ENCODE data around the gene CCNY. TPM values are rescaled to one million over a fixed set of nuclear protein-coding genes. Genes with fewer than 3 reads are reported as not detected.

The CCNY gene
- total RNA-seq, 4 donors from 2014 or later = 23.9 to 68.1 (median 39.5) TPM

GRCh38 chr10:35470248-35470924 lies 134.1 kb downstream of the CCNY start:
- DNase-seq = no peak
- Histone ChIP-seq H3K27me3 (no peaks in the 10 kb centered on the region), H3K27ac (peak overlapping the region in 3 of 4 donors; percentile 13 to 47 (median 25)), H3K4me3 (no peak overlapping the region), H3K4me1 (peaks cover 42 to 52% of the 10 kb centered on the region in 2 donors), H3K9me3 (no peaks in the 10 kb centered on the region), H3K36me3 (no peaks in the 10 kb centered on the region)
- intact Hi-C loops (cut with DNase I; ENCODE audit: low total_unique reads) (no loop called here), in situ Hi-C loops (cut with MboI; ENCODE audit: low sequenced_read_pairs in 4 of 4) (no loop called here)
- ATAC-seq = peak; percentile 40 to 51
- TF ChIP-seq CTCF (IDR thresholded peaks at IDR 0.05 in 4 of 5, conservative IDR thresholded peaks at IDR 0.05 in 1 of 5) = no peak
- TF ChIP-seq POLR2A (IDR thresholded peaks at IDR 0.05) = no peak

- H3K27ac ChIP-seq = peak overlapping the region in 3 of 4 donors; percentile 13 to 47 (median 25)
These were observed 134.6 kb downstream of the CCNY start for GRCh38 chr10:35470925-35471315.

GRCh38 chr10:35471435-35471834 lies 135.1 kb downstream of the CCNY start:
- H3K4me3 ChIP-seq = no peak overlapping the region
- DNase-seq (no peak), ATAC-seq (no peak)
- intact Hi-C loops (cut with DNase I; ENCODE audit: low total_unique reads) = no loop called here
- no peaks in the 10 kb centered on the region for H3K9me3 ChIP-seq
- peak overlapping the region in 3 of 4 donors; percentile 13 to 47 (median 25) for H3K27ac ChIP-seq
- H3K4me1 ChIP-seq = peaks cover 35 to 45% of the 10 kb centered on the region in 2 donors
- no peaks in the 10 kb centered on the region for H3K36me3 ChIP-seq
- TF ChIP-seq CTCF (IDR thresholded peaks at IDR 0.05 in 4 of 5, conservative IDR thresholded peaks at IDR 0.05 in 1 of 5) (no peak), POLR2A (IDR thresholded peaks at IDR 0.05) (no peak)
- H3K27me3 ChIP-seq = no peaks in the 10 kb centered on the region
- in situ Hi-C loops (cut with MboI; ENCODE audit: low sequenced_read_pairs in 4 of 4) = no loop called here

More at GRCh38 chr10:35470925-35471315, 134.6 kb downstream of the CCNY start:
- Histone ChIP-seq H3K9me3 (no peaks in the 10 kb centered on the region), H3K36me3 (no peaks in the 10 kb centered on the region), H3K4me1 (peaks cover 36 to 48% of the 10 kb centered on the region in 2 donors), H3K4me3 (no peak overlapping the region), H3K27me3 (no peaks in the 10 kb centered on the region)
- TF ChIP-seq POLR2A (IDR thresholded peaks at IDR 0.05) (no peak), CTCF (IDR thresholded peaks at IDR 0.05 in 4 of 5, conservative IDR thresholded peaks at IDR 0.05 in 1 of 5) (no peak)
- DNase-seq (no peak), ATAC-seq (no peak)
- in situ Hi-C loops (cut with MboI; ENCODE audit: low sequenced_read_pairs in 4 of 4) = no loop called here
- intact Hi-C loops (cut with DNase I; ENCODE audit: low total_unique reads) = no loop called here

GRCh38 chr10:35480142-35480541 lies 143.8 kb downstream of the CCNY start:
- no peak overlapping the region for H3K4me3 ChIP-seq
- H3K36me3 ChIP-seq = no peaks in the 10 kb centered on the region
- TF ChIP-seq CTCF (IDR thresholded peaks at IDR 0.05 in 4 of 5, conservative IDR thresholded peaks at IDR 0.05 in 1 of 5) = no peak
- no peak for TF ChIP-seq POLR2A (IDR thresholded peaks at IDR 0.05)
- H3K9me3 ChIP-seq = no peaks in the 10 kb centered on the region
- DNase-seq (no peak), ATAC-seq (no peak)
- intact Hi-C loops (cut with DNase I; ENCODE audit: low total_unique reads) = no loop called here
- H3K4me1 ChIP-seq = peaks cover 14 to 27% of the 10 kb centered on the region in 2 donors
- H3K27me3 ChIP-seq = no peaks in the 10 kb centered on the region
- in situ Hi-C loops (cut with MboI; ENCODE audit: low sequenced_read_pairs in 4 of 4) = no loop called here
- no peak overlapping the region for H3K27ac ChIP-seq
